B cell (primary cell): Measurements from ENCODE around the gene PACSIN1. TPM values are rescaled to one million over a fixed set of nuclear protein-coding genes. Genes with fewer than 3 reads are reported as not detected.

Experiments
- ATAC-seq: fragments of 200-7000 bp; cut with Tn5 transposase; one replicate; pipeline ENCODE4 v1.10.0; 2021; ENCODE audit warnings: low read depth, mild to moderate bottlenecking, moderate number of reproducible peaks, moderate library complexity
- CTCF ChIA-PET: fragments of 350-600 bp; sonication (Branson Sonifier 250); formaldehyde crosslinking; loops from one replicate; lab custom pipeline; 2021; ENCODE audit warnings: antibody characterized with exemption, inconsistent platforms; lab: Charles Lee
- POLR2A ChIA-PET: fragments of 350-600 bp; sonication (Branson Sonifier 250); formaldehyde crosslinking; loops from one replicate; lab custom pipeline; 2021; ENCODE audit warnings: antibody characterized with exemption; lab: Charles Lee
- DNase-seq: peaks from one replicate; pipeline ENCODE4 v3.0.0; 2013
- H2AFZ ChIP-seq: 2 replicates; pipeline ENCODE4 v1.6.1; 2012; ENCODE audit warnings: mild to moderate bottlenecking, low read depth, low read length; ENCODE audit not compliant: insufficient read depth, poor library complexity, severe bottlenecking
- H3K27ac ChIP-seq, 2 donors: 1 replicate in 1 of 2; 2 replicates in 1 of 2; pipeline ENCODE4 v1.5.1; 2012 to 2013; ENCODE audit warnings: low read length in 2 of 2, mild to moderate bottlenecking in 2 of 2, moderate library complexity in 1 of 2
- H3K27me3 ChIP-seq, 4 experiments: fragments of 200-600 bp in 1 of 4; sonication (generic) in 1 of 4; replicated peaks in 1 of 4; 1 replicate in 2 of 4; 2 replicates in 2 of 4; pipeline versions ENCODE4 v1.6.1 to v1.7.0; 2013 to 2016; ENCODE audit warnings: low read length in 3 of 4, mild to moderate bottlenecking in 2 of 4, mixed read lengths in 1 of 4, moderate library complexity in 1 of 4; ENCODE audit not compliant: insufficient read depth in 4 of 4, control insufficient read depth in 3 of 4; ENCODE audit errors: control extremely low read depth in 1 of 4
- H3K36me3 ChIP-seq, 2 experiments: replicated peaks in 1 of 2; 1 replicate in 1 of 2; 2 replicates in 1 of 2; pipeline versions ENCODE4 v1.6.1 to v1.7.1; 2013; ENCODE audit warnings: low read length in 1 of 2; ENCODE audit not compliant: insufficient read depth in 2 of 2, control insufficient read depth in 1 of 2; ENCODE audit errors: control extremely low read depth in 1 of 2, extremely low read depth in 1 of 2
- H3K4me1 ChIP-seq, 2 donors: fragments of 200-600 bp in 1 of 2; sonication (generic) in 1 of 2; 1 replicate in 1 of 2; 2 replicates in 1 of 2; pipeline versions ENCODE4 v1.5.1 to v1.6.1; 2013 to 2017; ENCODE audit warnings: low read length in 2 of 2; ENCODE audit not compliant: control insufficient read depth in 2 of 2, insufficient read depth in 2 of 2
- H3K4me2 ChIP-seq: replicated peaks from 2 replicates; pipeline ENCODE3; 2012; ENCODE audit warnings: mild to moderate bottlenecking, low read depth, low read length; ENCODE audit not compliant: poor library complexity, severe bottlenecking
- H3K4me3 ChIP-seq, 5 experiments: fragments of 200-600 bp in 1 of 5; sonication (generic) in 1 of 5; 1 replicate in 3 of 5; 2 replicates in 2 of 5; pipeline versions ENCODE4 v1.5.1 to v1.7.0; 2011 to 2016; ENCODE audit warnings: low read length in 4 of 5, mild to moderate bottlenecking in 4 of 5, low read depth in 2 of 5, control low read depth in 1 of 5, moderate library complexity in 1 of 5; ENCODE audit not compliant: insufficient read depth in 1 of 5; ENCODE audit errors: control extremely low read depth in 1 of 5, extremely low read depth in 1 of 5
- H3K79me2 ChIP-seq: fragments of 200-600 bp; sonication (generic); one replicate; pipeline ENCODE4 v1.6.0; 2016; ENCODE audit warnings: low read length; ENCODE audit not compliant: control insufficient read depth, insufficient read depth
- H3K9ac ChIP-seq: fragments of 200-600 bp; sonication (generic); 2 replicates; pipeline ENCODE4 v1.6.1; 2017; ENCODE audit warnings: mild to moderate bottlenecking, low read length, moderate library complexity
- H3K9me3 ChIP-seq, 3 donors: one replicate each; pipeline versions ENCODE4 v1.6.1 to v1.7.1; 2013; ENCODE audit warnings: low read length in 2 of 3; ENCODE audit not compliant: control insufficient read depth in 2 of 3, insufficient read depth in 1 of 3; ENCODE audit errors: control extremely low read depth in 1 of 3
- H4K20me1 ChIP-seq: 2 replicates; pipeline ENCODE4 v1.6.0; 2012; ENCODE audit warnings: mild to moderate bottlenecking, low read length; ENCODE audit not compliant: insufficient read depth, control insufficient read depth, poor library complexity, severe bottlenecking
- H3K27ac Mint-ChIP-seq: one replicate; pipeline ENCODE4 v1.8.0; 2021; ENCODE audit warnings: mixed read lengths
- H3K27me3 Mint-ChIP-seq: one replicate; pipeline ENCODE4 v1.8.0; 2021; ENCODE audit warnings: mixed read lengths
- H3K4me1 Mint-ChIP-seq: one replicate; pipeline ENCODE4 v1.8.0; 2021; ENCODE audit warnings: mixed read lengths
- H3K4me3 Mint-ChIP-seq: one replicate; pipeline ENCODE4 v1.8.0; 2021; ENCODE audit warnings: mixed read lengths
- H3K9me3 Mint-ChIP-seq: one replicate; pipeline ENCODE4 v1.8.0; 2022; ENCODE audit warnings: mixed read lengths; ENCODE audit not compliant: insufficient read depth
- CTCF ChIP-seq: fragments of 200-600 bp; IDR thresholded peaks from one replicate; pipeline ENCODE4 v1.8.0; 2022; ENCODE audit warnings: antibody characterized with exemption, mild to moderate bottlenecking
- EZH2 ChIP-seq: IDR thresholded peaks from 2 replicates; pipeline ENCODE4 v1.6.1; 2012; ENCODE audit warnings: borderline replicate concordance, low read depth, mild to moderate bottlenecking, moderate library complexity, low read length; ENCODE audit not compliant: insufficient read depth, poor library complexity, severe bottlenecking
- WGBS: methylation state at CpG from one replicate; pipeline ENCODE4 v1.1.5; 2013; ENCODE audit warnings: missing lambda C conversion rate; ENCODE audit not compliant: insufficient coverage; 5-methylcytosine and 5-hydroxymethylcytosine counted together
- intact Hi-C: fragments of 100-400 bp; cut with micrococcal nuclease; formaldehyde crosslinking; loops from one replicate; pipeline ENCODE4 v1.10.0; 2022
- polyA plus RNA-seq: library from polyadenylated mRNA; depleted of rRNA; stranded (reverse); fragments of >200 nt; gene quantifications from 2 replicates; pipeline ENCODE4 v1.2.3, GENCODE V29; 2012
- total RNA-seq, 2 donors: library from RNA; stranded (reverse); fragments of 120-200 nt in 1 of 2; gene quantifications; 1 replicate in 1 of 2; 2 replicates in 1 of 2; pipeline versions ENCODE4 v1.2.3 to v1.2.4, GENCODE V29; 2013 to 2022

The PACSIN1 gene
- total and polyA plus RNA-seq, 2 donors (not counting 1 experiment from before 2014, with no cell fraction given): 0.18 to 0.20 TPM

GRCh38 chr6:34575326-34575725 lies 109.5 kb downstream of the PACSIN1 start:
- Histone ChIP-seq H3K4me2 (no peak overlapping the region), H3K27me3 (peaks cover 0 to 4% (median 0%) of the 10 kb centered on the region in 4 experiments), H3K27ac (no peak overlapping the region), H2AFZ (no peak overlapping the region), H3K79me2 (no peaks in the 10 kb centered on the region), H3K9ac (no peak overlapping the region), H3K4me3 (no peak overlapping the region), H3K9me3 (no peaks in the 10 kb centered on the region), H4K20me1 (no peaks in the 10 kb centered on the region), H3K4me1 (no peaks in the 10 kb centered on the region), H3K36me3 (no peaks in the 10 kb centered on the region)
- DNase-seq (no peak), ATAC-seq (no peak)
- TF ChIP-seq CTCF (no peak), EZH2 (no peak)
- no peaks in the 10 kb centered on the region for H3K4me1 Mint-ChIP-seq
- no peaks in the 10 kb centered on the region for H3K9me3 Mint-ChIP-seq
- intact Hi-C loops: no loop called here
- ChIA-PET POLR2A (no interaction called here), CTCF (interaction anchor here (1.3 kb wide), 1 partner anchor 33 kb away, joined by 6 read pairs; no protein-coding TSS in a partner anchor)
- H3K27ac Mint-ChIP-seq: no peak overlapping the region
- H3K4me3 Mint-ChIP-seq: no peak overlapping the region
- no CpG with 5 or more reads among the region's 3 CpGs for WGBS
- H3K27me3 Mint-ChIP-seq: no peaks in the 10 kb centered on the region

GRCh38 chr6:34576286-34576955 lies 110.5 kb downstream of the PACSIN1 start:
- no peaks in the 10 kb centered on the region for H3K79me2 ChIP-seq
- H3K4me3 ChIP-seq: no peak overlapping the region
- ATAC-seq (no peak), DNase-seq (no peak)
- Mint-ChIP-seq H3K27ac (no peak overlapping the region), H3K9me3 (no peaks in the 10 kb centered on the region), H3K4me1 (no peaks in the 10 kb centered on the region), H3K27me3 (no peaks in the 10 kb centered on the region), H3K4me3 (no peak overlapping the region)
- TF ChIP-seq EZH2: no peak
- no peaks in the 10 kb centered on the region for H4K20me1 ChIP-seq
- CTCF ChIA-PET: interaction anchor here (1.3 kb wide), 1 partner anchor 32 kb away, joined by 6 read pairs; no protein-coding TSS in a partner anchor
- no peaks in the 10 kb centered on the region for H3K27me3 ChIP-seq
- H3K27ac ChIP-seq: no peak overlapping the region
- H2AFZ ChIP-seq: no peak overlapping the region
- POLR2A ChIA-PET: no interaction called here
- H3K36me3 ChIP-seq: no peaks in the 10 kb centered on the region
- no peaks in the 10 kb centered on the region for H3K9me3 ChIP-seq
- H3K4me2 ChIP-seq: no peak overlapping the region
- intact Hi-C loops: no loop called here
- no peak overlapping the region for H3K9ac ChIP-seq
- WGBS: 98% methylated on average over 12 of the region's 18 CpGs
- no peaks in the 10 kb centered on the region for H3K4me1 ChIP-seq
